GM12874 (cell line): ENCODE data around the gene WASL.

Source experiments
- CTCF ChIP-seq: IDR thresholded peaks from 2 replicates; pipeline ENCODE4 v1.5.1; 2011; ENCODE audit warnings: low read depth, mild to moderate bottlenecking, control low read depth, low read length, moderate library complexity; ENCODE audit not compliant: insufficient read depth

WASL gene

DNA sequence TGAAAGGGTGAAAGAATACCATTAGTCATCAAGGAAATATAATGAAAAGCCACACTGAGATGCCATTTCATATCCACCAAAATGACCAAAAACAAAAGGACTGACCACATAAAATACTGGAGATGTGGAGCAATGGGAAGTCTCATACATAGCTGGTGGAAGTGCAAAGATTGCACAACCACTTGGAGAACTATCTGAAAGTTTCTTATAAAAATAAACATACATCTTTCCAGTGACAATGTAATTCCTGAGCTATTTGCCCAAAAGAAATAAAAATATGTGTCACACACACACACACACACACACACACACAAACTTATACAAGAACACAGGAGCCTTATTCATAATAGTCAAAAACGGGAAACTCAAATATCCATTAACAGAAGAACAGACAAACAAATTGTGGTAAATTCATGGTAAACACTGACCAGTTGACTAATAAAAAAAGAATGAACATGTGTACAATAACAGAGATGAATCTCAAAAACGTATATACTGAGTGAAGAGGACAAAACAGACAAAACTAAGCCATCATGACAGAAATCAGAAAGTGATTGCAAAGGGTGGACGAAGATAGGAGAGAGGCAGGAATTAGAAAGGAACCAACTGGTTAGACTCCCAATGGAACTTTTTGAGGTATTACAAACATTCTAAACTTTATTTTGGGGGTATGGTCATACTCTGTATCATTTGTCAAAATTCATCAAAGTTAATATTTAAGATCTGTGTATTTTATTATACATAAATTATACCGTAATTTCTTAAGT is 21.5 kb downstream of the WASL start:
- no peak for TF ChIP-seq CTCF

DNA sequence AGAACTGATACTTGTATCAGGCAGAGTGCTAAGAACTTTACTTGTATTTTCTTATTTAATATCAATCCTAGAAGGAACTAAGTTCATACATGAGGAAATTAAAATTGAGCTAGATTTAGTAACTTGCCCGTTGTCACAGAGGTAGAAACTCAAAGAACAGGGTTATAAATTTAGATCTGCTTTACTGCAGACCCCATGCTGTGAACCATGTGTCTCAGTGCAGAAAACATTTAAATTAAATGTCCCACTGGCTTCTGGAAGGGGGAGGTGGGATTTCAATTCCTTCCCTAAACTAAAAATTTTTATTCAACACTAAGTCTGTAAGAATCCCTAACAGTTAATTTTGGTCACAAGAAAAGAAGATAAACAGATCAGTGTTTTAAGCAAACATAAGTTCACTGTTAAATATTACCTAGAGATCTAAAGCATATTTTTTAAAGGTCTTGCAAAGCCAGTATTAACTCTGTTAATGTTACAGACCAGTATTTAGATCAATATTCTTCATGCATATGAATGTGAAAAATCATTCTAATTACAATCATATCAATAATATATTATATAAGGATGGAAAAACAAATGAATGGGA is 23.1 kb downstream of the WASL start:
- TF ChIP-seq CTCF = no peak

DNA sequence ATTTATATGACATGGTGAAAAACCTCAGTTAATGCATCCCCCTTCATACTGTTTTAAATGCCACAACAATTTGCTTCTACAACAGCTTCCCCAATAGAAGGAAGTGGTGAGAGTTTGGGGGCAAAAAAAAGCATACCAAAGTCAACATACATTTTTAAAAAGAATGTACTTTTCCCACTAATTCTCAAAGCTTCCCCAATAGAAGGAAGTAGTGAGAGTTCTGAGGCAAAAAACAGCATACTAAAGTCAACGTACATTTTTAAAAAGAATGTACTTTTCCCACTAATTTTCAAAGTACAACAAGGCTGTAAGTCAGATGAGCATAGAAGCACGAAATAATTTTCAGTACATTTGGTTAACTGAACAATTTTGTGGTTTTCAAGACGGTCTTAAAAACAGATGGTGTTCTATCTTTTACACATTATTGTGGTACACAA is 24.0 kb downstream of the WASL start:
- no peak for TF ChIP-seq CTCF

GRCh38 chr7:123723913-123724312 is 24.9 kb downstream of the WASL start:
- TF ChIP-seq CTCF = no peak

DNA sequence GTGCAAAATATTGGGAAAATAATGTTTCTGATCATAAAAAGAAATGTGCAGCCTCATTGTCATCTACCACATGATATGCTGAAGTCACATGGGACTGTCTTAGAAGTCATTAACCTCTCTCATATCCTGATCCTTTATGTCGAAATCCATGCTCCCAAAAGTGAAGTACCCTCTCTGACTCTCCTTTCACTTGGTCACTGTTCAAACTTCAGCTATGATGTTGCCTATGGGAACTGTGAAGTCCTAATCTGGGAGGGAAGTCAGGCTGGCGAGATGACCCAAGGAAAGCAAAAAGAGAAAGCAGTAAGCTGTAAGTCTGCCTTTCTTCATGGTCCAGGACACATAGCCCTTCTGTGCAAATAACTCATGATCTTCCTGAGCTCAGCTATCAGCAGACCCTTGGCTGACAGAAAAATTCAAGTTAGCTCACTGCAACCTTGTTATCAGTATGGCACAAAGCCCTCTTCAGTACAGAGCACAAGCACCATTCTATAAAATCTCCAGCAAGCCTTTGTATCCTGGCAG is 29.5 kb downstream of the WASL start:
- TF ChIP-seq CTCF = no peak

DNA sequence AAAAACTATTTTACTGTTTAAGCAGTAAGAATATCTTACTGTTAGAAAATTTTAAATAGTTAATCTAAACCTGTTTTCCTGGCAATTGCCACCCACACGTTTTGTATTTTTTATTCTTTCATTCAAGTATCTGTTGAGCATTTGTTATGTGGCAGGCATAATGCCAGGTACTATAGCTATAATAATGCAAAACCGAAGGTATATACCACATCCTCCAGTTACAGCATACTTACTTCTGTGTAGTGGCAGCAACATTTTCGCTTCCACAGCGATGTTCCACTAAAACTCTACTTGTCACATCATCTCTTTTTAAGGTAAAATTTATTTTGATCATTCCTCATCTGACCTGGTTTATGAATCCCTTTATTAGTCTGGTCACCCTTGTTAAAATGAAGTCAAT is 30.0 kb downstream of the WASL start:
- no peak for TF ChIP-seq CTCF

DNA sequence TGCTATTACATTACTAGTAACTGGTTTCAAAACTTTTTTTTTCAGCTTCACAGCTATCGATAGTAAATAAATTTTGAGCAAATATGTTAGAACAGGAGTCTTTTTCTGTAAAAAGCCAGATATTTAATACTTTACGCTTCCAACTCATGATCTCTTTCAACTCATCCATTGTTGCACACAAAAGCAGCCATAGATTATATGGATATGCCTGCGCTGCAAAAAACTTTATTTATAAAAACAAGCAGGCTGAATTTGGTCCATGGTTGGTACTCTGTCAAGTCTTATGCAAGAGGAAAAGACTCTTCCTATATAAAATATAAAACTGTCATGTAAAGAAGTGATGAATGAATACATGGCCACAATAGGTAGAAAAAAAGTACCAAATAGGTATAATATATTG is 31.1 kb downstream of the WASL start:
- no peak for TF ChIP-seq CTCF
